A673 (cell line): ENCODE data around the gene MYRF.

Experiments used
- CTCF ChIP-seq: fragments of 300-800, 200-600 bp; sonication (generic); conservative IDR thresholded peaks from 2 replicates; pipeline ENCODE4 v1.5.1; 2017; ENCODE audit warnings: low read depth, mild to moderate bottlenecking, antibody characterized with exemption, low read length, moderate library complexity, mixed read lengths
- EZH2 ChIP-seq: fragments of 200-600 bp; sonication (generic); IDR thresholded peaks from 2 replicates; pipeline ENCODE4 v1.6.1; 2017; ENCODE audit warnings: borderline replicate concordance, low read depth, mild to moderate bottlenecking, mixed read lengths, antibody characterized with exemption, low read length; ENCODE audit not compliant: poor library complexity, severe bottlenecking

DNA sequence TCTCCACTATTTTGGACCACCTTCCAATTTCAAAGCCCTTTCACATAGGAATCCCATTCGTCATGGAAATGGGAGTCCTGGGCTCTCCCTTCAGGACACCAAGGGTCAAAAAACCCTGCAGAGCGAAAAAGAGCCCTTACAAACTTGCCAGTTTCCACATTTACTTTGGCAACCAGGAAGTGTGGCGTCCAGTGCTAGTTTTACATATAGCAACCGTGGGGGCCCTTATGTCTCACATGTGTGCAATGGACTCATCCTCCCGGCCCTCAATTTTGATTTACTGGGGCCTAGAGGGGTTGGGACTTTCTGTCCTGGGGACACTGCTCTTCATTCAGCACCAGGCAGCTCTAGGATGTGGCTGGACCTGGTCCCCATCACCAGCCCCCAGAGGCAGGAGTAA, 38.5 kb upstream of the MYRF start:
- TF ChIP-seq CTCF (no peak), EZH2 (no peak)
